ENCODE data around the gene MDP1. TPM values are rescaled to one million over a fixed set of nuclear protein-coding genes. Genes with fewer than 3 reads are reported as not detected.

The MDP1 gene
- total RNA-seq, 2 experiments from 2014 or later: 23.2 to 26.6 TPM

GRCh38 chr14:24179294-24179960, 36.4 kb downstream of the MDP1 start:
- TF ChIP-seq CTCF (conservative IDR thresholded peaks at IDR 0.05; ENCODE audit: low read length) (no peak), EZH2phosphoT487 (IDR thresholded peaks at IDR 0.05; ENCODE audit: borderline replicate concordance, low read depth, low read length) (no peak)
- Histone ChIP-seq H3K27ac (ENCODE audit: low read depth, low read length, poor library complexity, severe bottlenecking) (no peak overlapping the region), H3K79me2 (ENCODE audit: insufficient read depth, low read depth, low read length) (no peaks in the 10 kb centered on the region), H2AFZ (ENCODE audit: low read length) (no peak overlapping the region), H3K36me3 (ENCODE audit: insufficient read depth, low read length) (peaks cover 57% of the 10 kb centered on the region), H3K9me3 (ENCODE audit: low read length) (no peaks in the 10 kb centered on the region), H3K4me3 (ENCODE audit: low read depth, low read length, poor library complexity, severe bottlenecking) (no peak overlapping the region), H3K9me2 (ENCODE audit: insufficient read depth, low read length) (no peaks in the 10 kb centered on the region), H3K4me1 (ENCODE audit: insufficient read depth, low read length, poor library complexity, severe bottlenecking) (no peaks in the 10 kb centered on the region), H3K4me2 (ENCODE audit: low read length) (no peak overlapping the region), H4K20me1 (ENCODE audit: insufficient read depth, low read length) (no peaks in the 10 kb centered on the region)
- DNase-seq (ENCODE audit: low spot score): no peak
- CTCF ChIA-PET (ENCODE audit: unreplicated experiment): no interaction called here
- POLR2A ChIA-PET: no interaction called here
- BruUV-seq (replicated peaks): no TSS peak
- intact Hi-C loops (cut with micrococcal nuclease; ENCODE audit: unreplicated experiment): no loop called here

GRCh38 chr14:24178399-24179178, 37.3 kb downstream of the MDP1 start:
- no peaks in the 10 kb centered on the region for H4K20me1 ChIP-seq (ENCODE audit: insufficient read depth, low read length)
- no peak for DNase-seq (ENCODE audit: low spot score)
- H3K4me1 ChIP-seq (ENCODE audit: insufficient read depth, low read length, poor library complexity, severe bottlenecking): no peaks in the 10 kb centered on the region
- no peaks in the 10 kb centered on the region for H3K9me3 ChIP-seq (ENCODE audit: low read length)
- H2AFZ ChIP-seq (ENCODE audit: low read length): no peak overlapping the region
- CTCF ChIA-PET (ENCODE audit: unreplicated experiment): no interaction called here
- H3K9me2 ChIP-seq (ENCODE audit: insufficient read depth, low read length): no peaks in the 10 kb centered on the region
- intact Hi-C loops (cut with micrococcal nuclease; ENCODE audit: unreplicated experiment): no loop called here
- POLR2A ChIA-PET: no interaction called here
- no peaks in the 10 kb centered on the region for H3K79me2 ChIP-seq (ENCODE audit: insufficient read depth, low read depth, low read length)
- H3K4me3 ChIP-seq (ENCODE audit: low read depth, low read length, poor library complexity, severe bottlenecking): no peak overlapping the region
- no TSS peak for BruUV-seq (replicated peaks)
- TF ChIP-seq EZH2phosphoT487 (IDR thresholded peaks at IDR 0.05; ENCODE audit: borderline replicate concordance, low read depth, low read length) (no peak), CTCF (conservative IDR thresholded peaks at IDR 0.05; ENCODE audit: low read length) (no peak)
- peaks cover 51% of the 10 kb centered on the region for H3K36me3 ChIP-seq (ENCODE audit: insufficient read depth, low read length)
- no peak overlapping the region for H3K27ac ChIP-seq (ENCODE audit: low read depth, low read length, poor library complexity, severe bottlenecking)
- H3K4me2 ChIP-seq (ENCODE audit: low read length): no peak overlapping the region

GRCh38 chr14:24177891-24178290, 38.0 kb downstream of the MDP1 start:
- no peak overlapping the region for H2AFZ ChIP-seq (ENCODE audit: low read length)
- no peak overlapping the region for H3K27ac ChIP-seq (ENCODE audit: low read depth, low read length, poor library complexity, severe bottlenecking)
- no peaks in the 10 kb centered on the region for H3K79me2 ChIP-seq (ENCODE audit: insufficient read depth, low read depth, low read length)
- no peaks in the 10 kb centered on the region for H3K9me2 ChIP-seq (ENCODE audit: insufficient read depth, low read length)
- peaks cover 44% of the 10 kb centered on the region for H3K36me3 ChIP-seq (ENCODE audit: insufficient read depth, low read length)
- no peaks in the 10 kb centered on the region for H3K9me3 ChIP-seq (ENCODE audit: low read length)
- intact Hi-C loops (cut with micrococcal nuclease; ENCODE audit: unreplicated experiment): no loop called here
- no peak for DNase-seq (ENCODE audit: low spot score)
- TF ChIP-seq EZH2phosphoT487 (IDR thresholded peaks at IDR 0.05; ENCODE audit: borderline replicate concordance, low read depth, low read length) (no peak), CTCF (conservative IDR thresholded peaks at IDR 0.05; ENCODE audit: low read length) (no peak)
- H3K4me2 ChIP-seq (ENCODE audit: low read length): no peak overlapping the region
- BruUV-seq (replicated peaks): no TSS peak
- ChIA-PET CTCF (ENCODE audit: unreplicated experiment) (no interaction called here), POLR2A (interaction anchor here (1.1 kb wide), 1 partner anchor 10 kb away, joined by 4 read pairs; no protein-coding TSS in a partner anchor)
- H4K20me1 ChIP-seq (ENCODE audit: insufficient read depth, low read length): no peaks in the 10 kb centered on the region
- H3K4me3 ChIP-seq (ENCODE audit: low read depth, low read length, poor library complexity, severe bottlenecking): no peak overlapping the region
- no peaks in the 10 kb centered on the region for H3K4me1 ChIP-seq (ENCODE audit: insufficient read depth, low read length, poor library complexity, severe bottlenecking)

All from OCI-LY7 (cell line).